ENCODE data around the gene BBX. TPM values are rescaled to one million over a fixed set of nuclear protein-coding genes. Genes with fewer than 3 reads are reported as not detected.
A peak's percentile ranks its signal among the peaks of the same experiment; 100 is the strongest.

The BBX gene
- total and polyA plus RNA-seq, 2 of the 13 experiments (the other 11 are each of a cell fraction or from before 2014, with no cell fraction given) = 13.7 to 23.2 TPM

DNA sequence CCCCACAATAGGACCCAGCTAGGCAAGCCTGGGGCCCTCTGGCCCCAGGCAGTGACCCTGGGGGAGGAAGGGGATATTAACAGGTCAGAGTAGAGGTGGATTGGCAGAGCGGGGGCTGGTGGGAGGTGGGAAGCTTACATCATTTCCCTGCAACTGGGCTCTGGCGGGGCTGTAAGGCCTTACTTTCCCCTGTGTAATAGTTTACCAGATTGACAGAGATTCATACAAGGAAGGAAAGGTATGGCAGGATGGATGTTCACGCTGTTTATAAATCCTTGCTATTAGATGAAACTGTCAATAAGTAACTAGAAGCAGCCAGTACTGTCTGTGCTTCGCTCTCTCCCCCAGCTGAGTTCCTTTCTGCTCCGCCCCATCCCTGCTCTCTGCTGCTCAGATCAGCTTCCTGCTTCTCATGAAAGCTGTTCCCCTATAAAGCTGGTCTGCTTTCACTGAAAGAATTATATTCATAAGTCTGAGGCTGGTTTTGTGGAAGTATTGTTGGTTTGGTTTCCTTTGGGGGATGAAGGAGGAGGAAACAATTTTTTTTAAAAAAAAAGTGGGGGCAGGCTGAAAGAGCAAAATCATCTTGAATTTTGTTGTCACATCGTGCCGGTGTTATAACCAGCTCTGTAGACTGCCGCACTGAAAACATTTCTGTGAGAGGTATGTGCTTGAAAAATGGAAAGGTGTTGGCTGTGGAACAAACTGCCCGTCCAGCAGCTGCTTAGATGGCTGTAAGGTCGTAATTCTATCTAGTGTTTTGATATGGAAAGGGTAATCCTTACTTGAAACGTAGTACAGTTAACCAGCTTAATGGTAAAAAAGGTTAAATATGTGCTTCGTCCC lies 76.4 kb downstream of the BBX start (continued):
- TF ChIP-seq ZHX2 (IDR thresholded peaks at IDR 0.05; ENCODE audit: low read depth) = no peak
- no peak for TF ChIP-seq ZHX2 (CRISPR knock-in tag; IDR thresholded peaks at IDR 0.05; ENCODE audit: borderline replicate concordance)
- TF ChIP-seq NFRKB (IDR thresholded peaks at IDR 0.05) = no peak
- TF ChIP-seq ZNF407 (CRISPR knock-in tag; IDR thresholded peaks at IDR 0.05; ENCODE audit: not compliant biosample characterization) = no peak
- no peak for TF ChIP-seq U2AF1 (optimal IDR thresholded peaks at IDR 0.05; ENCODE audit: low read depth, low read length)
- TF ChIP-seq POLR2G (IDR thresholded peaks at IDR 0.05; ENCODE audit: low read depth, low read length) = peak; percentile 52; the same call in 1 of the 2 replicates
- no peak for TF ChIP-seq TAF15 (IDR thresholded peaks at IDR 0.05; ENCODE audit: low read depth, low read length, poor library complexity, severe bottlenecking)
- no peak for TF ChIP-seq POLR2AphosphoS2 (IDR thresholded peaks at IDR 0.05; ENCODE audit: low read depth, low read length)
- no peak for TF ChIP-seq AHR (CRISPR knock-in tag; IDR thresholded peaks at IDR 0.05)
- TF ChIP-seq HNF4A (CRISPR knock-in tag; IDR thresholded peaks at IDR 0.05) = no peak; the same call in 1 of the 2 replicates
- TF ChIP-seq RBM39 (IDR thresholded peaks at IDR 0.05; ENCODE audit: low read depth, low read length, poor library complexity, severe bottlenecking) = no peak
- no peak for TF ChIP-seq MXD4 (CRISPR knock-in tag; IDR thresholded peaks at IDR 0.05)
- TF ChIP-seq GFI1 (CRISPR knock-in tag; IDR thresholded peaks at IDR 0.05; ENCODE audit: borderline replicate concordance) = peak; percentile 57; the same call in 1 of the 2 replicates
